ENCODE data around the gene NACA. TPM values are rescaled to one million over a fixed set of nuclear protein-coding genes. Genes with fewer than 3 reads are reported as not detected.

NACA gene
- polyA plus RNA-seq, 1 of the 3 experiments (the other 2 are of a cell fraction), result 523 TPM

- Histone ChIP-seq H3K36me3 (replicated peaks in 1 of 2; ENCODE audit: control insufficient read depth in 1 of 2, insufficient read depth in 2 of 2, low read length in 1 of 2) (peaks cover 40 to 50% of the 10 kb centered on the region in 2 experiments), H2AFZ (ENCODE audit: low read depth) (no peak overlapping the region), H3K27ac (ENCODE audit: low read depth in 2 of 2, low read length in 1 of 2) (no peak overlapping the region), H3K9ac (no peak overlapping the region), H3K4me3 (ENCODE audit: low read depth in 2 of 2, low read length in 1 of 2) (no peak overlapping the region; a peak in 1 of 4 replicates), H4K20me1 (ENCODE audit: insufficient read depth) (peaks cover 82% of the 10 kb centered on the region), H3F3A (replicated peaks; ENCODE audit: insufficient read depth) (peaks cover 9% of the 10 kb centered on the region), H3K4me2 (no peak overlapping the region; the same call in 1 of the 2 replicates), H3K4me1 (ENCODE audit: control insufficient read depth in 1 of 2, insufficient read depth in 2 of 2, low read depth in 1 of 2, low read length in 1 of 2) (peaks cover 28 to 29% of the 10 kb centered on the region in 2 experiments), H3K27me3 (ENCODE audit: insufficient read depth) (no peaks in the 10 kb centered on the region), H3K9me3 (no peaks in the 10 kb centered on the region), H3K9me2 (no peaks in the 10 kb centered on the region), H3K79me2 (ENCODE audit: insufficient read depth) (peaks cover 84% of the 10 kb centered on the region)
- POLR2A ChIA-PET, result no interaction called here
- TF ChIP-seq YY1 (IDR thresholded peaks at IDR 0.05; ENCODE audit: low read depth) (no peak), RAD21 (IDR thresholded peaks at IDR 0.05; ENCODE audit: low read length) (no peak), POLR2AphosphoS5 (IDR thresholded peaks at IDR 0.05; ENCODE audit: low read depth, low read length) (no peak), NRF1 (IDR thresholded peaks at IDR 0.05; ENCODE audit: low read depth, low read length) (no peak), USF1 (IDR thresholded peaks at IDR 0.05; ENCODE audit: borderline replicate concordance, low read depth) (no peak), IRF3 (IDR thresholded peaks at IDR 0.05; ENCODE audit: low read depth, low read length) (no peak), FOXM1 (IDR thresholded peaks at IDR 0.05; ENCODE audit: low read depth) (no peak), ELF1 (IDR thresholded peaks at IDR 0.05) (no peak), PBX3 (IDR thresholded peaks at IDR 0.05) (no peak), RFX5 (IDR thresholded peaks at IDR 0.05; ENCODE audit: low read length) (no peak), JUND (IDR thresholded peaks at IDR 0.05) (no peak)
- DNase-seq, result no peak
- 100% methylated on average over 1 of the region's 1 CpG for WGBS (ENCODE audit: low lambda C conversion rate)
- CTCF ChIA-PET, result no interaction called here
Observed at GRCh38 chr12:56720731-56721151, 4.4 kb downstream of the NACA start.

- H3K4me3 ChIP-seq (ENCODE audit: low read depth in 2 of 2, low read length in 1 of 2), result no peak overlapping the region
- DNase-seq, result no peak
- H3K27me3 ChIP-seq (ENCODE audit: insufficient read depth), result no peaks in the 10 kb centered on the region
- peaks cover 26 to 29% of the 10 kb centered on the region in 2 experiments for H3K4me1 ChIP-seq (ENCODE audit: control insufficient read depth in 1 of 2, insufficient read depth in 2 of 2, low read depth in 1 of 2, low read length in 1 of 2)
- no peak overlapping the region for H3K27ac ChIP-seq (ENCODE audit: low read depth in 2 of 2, low read length in 1 of 2)
- CTCF ChIA-PET, result interaction anchor here (1.0 to 1.4 kb wide), 2 partner anchors 9 to 45 kb away, joined by 3 read pairs; no protein-coding TSS in a partner anchor
- no peak overlapping the region for H3K9ac ChIP-seq
- peaks cover 54 to 67% of the 10 kb centered on the region in 2 experiments for H3K36me3 ChIP-seq (replicated peaks in 1 of 2; ENCODE audit: control insufficient read depth in 1 of 2, insufficient read depth in 2 of 2, low read length in 1 of 2)
- H3K79me2 ChIP-seq (ENCODE audit: insufficient read depth), result peaks cover 88% of the 10 kb centered on the region
- TF ChIP-seq POLR2AphosphoS5 (IDR thresholded peaks at IDR 0.05; ENCODE audit: low read depth, low read length) (no peak), FOSL2 (IDR thresholded peaks at IDR 0.05; ENCODE audit: borderline replicate concordance, low read depth) (no peak), TCF12 (IDR thresholded peaks at IDR 0.05) (no peak), FOXM1 (IDR thresholded peaks at IDR 0.05; ENCODE audit: low read depth) (no peak), CTCF (IDR thresholded peaks at IDR 0.05) (no peak)
- H4K20me1 ChIP-seq (ENCODE audit: insufficient read depth), result peaks cover 97% of the 10 kb centered on the region
- peaks cover 17% of the 10 kb centered on the region for H3F3A ChIP-seq (replicated peaks; ENCODE audit: insufficient read depth)
- no peak overlapping the region for H2AFZ ChIP-seq (ENCODE audit: low read depth)
- no peaks in the 10 kb centered on the region for H3K9me2 ChIP-seq
- no peaks in the 10 kb centered on the region for H3K9me3 ChIP-seq
- no peak overlapping the region for H3K4me2 ChIP-seq
- POLR2A ChIA-PET, result interaction anchor here (1.0 kb wide), 1 partner anchor 9 kb away, joined by 5 read pairs; no protein-coding TSS in a partner anchor
Observed at GRCh38 chr12:56719056-56719455, 6.0 kb downstream of the NACA start.
